Gastroesophageal sphincter (tissue), 4 donors: ENCODE results near the gene GNPTAB. TPM values are rescaled to one million over a fixed set of nuclear protein-coding genes. Genes with fewer than 3 reads are reported as not detected.

ENCODE experiments used
- ATAC-seq: fragments of 150-250 bp; one replicate; pipeline ENCODE4 v1.9.1; 2016; ENCODE audit warnings: mild to moderate bottlenecking, moderate library complexity
- H3K27ac ChIP-seq, 4 donors: fragments of 200-600 bp; sonication (generic) in 3 of 4; 1 replicate in 3 of 4; 2 replicates in 1 of 4; pipeline ENCODE4 v1.5.1; 2016 to 2019
- H3K27me3 ChIP-seq: fragments of 200-600 bp; sonication (generic); one replicate; pipeline ENCODE4 v1.5.1; 2019
- H3K36me3 ChIP-seq, 2 donors: fragments of 200-600 bp; sonication (generic); one replicate each; pipeline ENCODE4 v1.5.1; 2019; ENCODE audit warnings: control low read depth in 1 of 2
- H3K4me1 ChIP-seq, 3 donors: fragments of 200-600 bp; sonication (generic); 1 replicate in 2 of 3; 2 replicates in 1 of 3; pipeline ENCODE4 v1.5.1; 2016 to 2019; ENCODE audit warnings: control low read depth in 2 of 3
- H3K4me3 ChIP-seq, 2 donors: fragments of 200-600 bp; sonication (generic); one replicate each; pipeline ENCODE4 v1.5.1; 2019; ENCODE audit warnings: mild to moderate bottlenecking in 1 of 2, moderate library complexity in 1 of 2
- H3K9me3 ChIP-seq, 3 donors: fragments of 200-600 bp; sonication (generic); one replicate each; pipeline ENCODE4 v1.5.1; 2017 to 2019; ENCODE audit warnings: control low read depth in 2 of 3
- CTCF ChIP-seq, 4 experiments: fragments of 200-600 bp in 2 of 4; fragments of 450-650 bp in 2 of 4; sonication (generic) in 1 of 4; IDR thresholded peaks; one replicate each; pipeline ENCODE4 v1.5.1; 2017 to 2019; ENCODE audit warnings: antibody characterized with exemption in 4 of 4, mild to moderate bottlenecking in 2 of 4, moderate library complexity in 2 of 4
- EP300 ChIP-seq: sonication (generic); formaldehyde crosslinking; IDR thresholded peaks from one replicate; pipeline ENCODE4 v1.6.1; 2017; ENCODE audit warnings: antibody characterized with exemption, mild to moderate bottlenecking
- POLR2A ChIP-seq, 2 donors: fragments of 450-650 bp; IDR thresholded peaks; one replicate each; pipeline ENCODE4 v1.6.1; 2017; ENCODE audit warnings: antibody characterized with exemption in 2 of 2, mild to moderate bottlenecking in 2 of 2, moderate library complexity in 1 of 2
- POLR2AphosphoS5 ChIP-seq: sonication (generic); formaldehyde crosslinking; IDR thresholded peaks from one replicate; pipeline ENCODE4 v1.6.1; 2017; ENCODE audit warnings: antibody characterized with exemption
- WGBS, 2 donors: methylation state at CpG; one replicate each; pipeline ENCODE4 v1.1.5; 2018; ENCODE audit warnings: low coverage in 1 of 2; 5-methylcytosine and 5-hydroxymethylcytosine counted together
- total RNA-seq, 4 donors: library from RNA; depleted of rRNA; stranded (reverse); fragments of >200 nt; gene quantifications; one replicate each; pipeline ENCODE4 v1.1.0, GENCODE V29; 2016

Gene GNPTAB
- total RNA-seq, 4 donors from 2014 or later: 25.8 to 43.2 (median 36.3) TPM

- no peak for ATAC-seq
- TF ChIP-seq POLR2A (IDR thresholded peaks at IDR 0.05) (no peak), POLR2AphosphoS5 (no peak), EP300 (no peak), CTCF (IDR thresholded peaks at IDR 0.05) (no peak)
- H3K27ac ChIP-seq: no peak overlapping the region
- no peak overlapping the region for H3K4me3 ChIP-seq
- 40 to 50% methylated on average over 2 of the region's 2 CpGs for WGBS, 2 donors
- H3K27me3 ChIP-seq: no peaks in the 10 kb centered on the region
- H3K4me1 ChIP-seq: no peaks in the 10 kb centered on the region
- H3K36me3 ChIP-seq: peaks cover 0 to 81% of the 10 kb centered on the region in 2 donors
- no peaks in the 10 kb centered on the region for H3K9me3 ChIP-seq
Observed at GRCh38 chr12:101733166-101733565, 97.6 kb downstream of the GNPTAB start.

- H3K36me3 ChIP-seq: peaks cover 0 to 81% of the 10 kb centered on the region in 2 donors
- WGBS, 2 donors: 94 to 100% methylated on average over 1 of the region's 1 CpG
- H3K4me3 ChIP-seq: no peak overlapping the region
- no peak for ATAC-seq
- H3K4me1 ChIP-seq: no peaks in the 10 kb centered on the region
- H3K27me3 ChIP-seq: no peaks in the 10 kb centered on the region
- H3K27ac ChIP-seq: no peak overlapping the region
- no peaks in the 10 kb centered on the region for H3K9me3 ChIP-seq
- TF ChIP-seq EP300 (no peak), CTCF (IDR thresholded peaks at IDR 0.05) (no peak), POLR2A (IDR thresholded peaks at IDR 0.05) (no peak), POLR2AphosphoS5 (no peak)
Observed at GRCh38 chr12:101732318-101732717, 98.4 kb downstream of the GNPTAB start.

- no peaks in the 10 kb centered on the region for H3K9me3 ChIP-seq
- ATAC-seq: no peak
- no peak overlapping the region for H3K27ac ChIP-seq
- TF ChIP-seq POLR2AphosphoS5: no peak
- no peak for TF ChIP-seq EP300
- TF ChIP-seq POLR2A (IDR thresholded peaks at IDR 0.05): no peak
- TF ChIP-seq CTCF (IDR thresholded peaks at IDR 0.05): no peak
- H3K4me3 ChIP-seq: no peak overlapping the region
- H3K27me3 ChIP-seq: no peaks in the 10 kb centered on the region
- H3K4me1 ChIP-seq: no peaks in the 10 kb centered on the region
- peaks cover 0 to 94% of the 10 kb centered on the region in 2 donors for H3K36me3 ChIP-seq
Observed at GRCh38 chr12:101729842-101730241, 100.9 kb downstream of the GNPTAB start.

- no peak for TF ChIP-seq POLR2A (IDR thresholded peaks at IDR 0.05)
- no peak for TF ChIP-seq CTCF (IDR thresholded peaks at IDR 0.05)
- TF ChIP-seq POLR2AphosphoS5: no peak
- TF ChIP-seq EP300: no peak
- H3K27ac ChIP-seq: no peak overlapping the region
- no peaks in the 10 kb centered on the region for H3K9me3 ChIP-seq
- peaks cover 0 to 92% of the 10 kb centered on the region in 2 donors for H3K36me3 ChIP-seq
- H3K27me3 ChIP-seq: no peaks in the 10 kb centered on the region
- no peak overlapping the region for H3K4me3 ChIP-seq
- H3K4me1 ChIP-seq: no peaks in the 10 kb centered on the region
- ATAC-seq: no peak
Observed at GRCh38 chr12:101727098-101727497, 103.7 kb downstream of the GNPTAB start.

- peaks cover 0 to 75% of the 10 kb centered on the region in 2 donors for H3K36me3 ChIP-seq
- TF ChIP-seq CTCF (IDR thresholded peaks at IDR 0.05) (no peak), POLR2A (IDR thresholded peaks at IDR 0.05) (no peak), EP300 (no peak)
- 100% methylated on average over 3 to 4 of the region's 4 CpGs for WGBS, 2 donors
Observed at GRCh38 chr12:101722392-101722791, 108.4 kb downstream of the GNPTAB start.

More at GRCh38 chr12:101722392-101722791, 108.4 kb downstream of the GNPTAB start:
- H3K27ac ChIP-seq: no peak overlapping the region
- ATAC-seq: no peak
- no peak overlapping the region for H3K4me3 ChIP-seq
- H3K4me1 ChIP-seq: no peaks in the 10 kb centered on the region
- no peaks in the 10 kb centered on the region for H3K27me3 ChIP-seq
- no peaks in the 10 kb centered on the region for H3K9me3 ChIP-seq
